Tibial nerve (tissue), 4 donors: Measurements from ENCODE around the gene SRGAP3. TPM values are rescaled to one million over a fixed set of nuclear protein-coding genes. Genes with fewer than 3 reads are reported as not detected.

ENCODE experiments used
- DNase-seq, 2 donors: peaks; one replicate each; pipeline ENCODE4 v3.0.0-alpha.2; 2019; ENCODE audit warnings: low spot score in 2 of 2
- H3K27ac ChIP-seq, 4 donors: fragments of 200-600 bp; sonication (generic) in 3 of 4; one replicate each; pipeline ENCODE4 v1.5.1; 2017 to 2019; ENCODE audit warnings: mild to moderate bottlenecking in 1 of 4
- H3K27me3 ChIP-seq, 2 donors: fragments of 200-600 bp; sonication (generic) in 1 of 2; one replicate each; pipeline versions ENCODE4 v1.5.1 to v1.6.0; 2017 to 2019
- H3K36me3 ChIP-seq, 3 donors: fragments of 200-600 bp; sonication (generic); one replicate each; pipeline ENCODE4 v1.5.1; 2018 to 2019
- H3K4me1 ChIP-seq, 4 donors: fragments of 200-600 bp; sonication (generic) in 3 of 4; one replicate each; pipeline ENCODE4 v1.5.1; 2017 to 2019
- H3K4me3 ChIP-seq, 4 donors: fragments of 200-600 bp; sonication (generic) in 3 of 4; one replicate each; pipeline ENCODE4 v1.5.1; 2017 to 2019; ENCODE audit warnings: mild to moderate bottlenecking in 1 of 4, moderate library complexity in 1 of 4
- H3K9me3 ChIP-seq, 4 donors: fragments of 200-600 bp; sonication (generic) in 3 of 4; one replicate each; pipeline ENCODE4 v1.5.1; 2017 to 2019
- EP300 ChIP-seq, 2 donors: sonication (generic); formaldehyde crosslinking; IDR thresholded peaks; one replicate each; pipeline ENCODE4 v1.6.1; 2017; ENCODE audit warnings: antibody characterized with exemption in 2 of 2, mild to moderate bottlenecking in 1 of 2
- POLR2A ChIP-seq, 2 donors: fragments of 450-650 bp; IDR thresholded peaks; one replicate each; pipeline ENCODE4 v1.6.1; 2017; ENCODE audit warnings: antibody characterized with exemption in 2 of 2, mild to moderate bottlenecking in 2 of 2, moderate library complexity in 2 of 2
- WGBS, 2 donors: methylation state at CpG; one replicate each; pipeline ENCODE4 v1.1.5; 2018; 5-methylcytosine and 5-hydroxymethylcytosine counted together
- total RNA-seq, 4 donors: library from RNA; depleted of rRNA; stranded (reverse); fragments of >200 nt; gene quantifications; one replicate each; pipeline ENCODE4 v1.1.0, GENCODE V29; 2016
- TF ChIP-seq, protein P1 (sequence below), 5 experiments: fragments of 200-600 bp in 3 of 5; fragments of 450-650 bp in 2 of 5; sonication (generic) in 3 of 5; IDR thresholded peaks; one replicate each; pipeline ENCODE4 v1.5.1; 2016 to 2019; ENCODE audit warnings: antibody characterized with exemption in 5 of 5, mild to moderate bottlenecking in 3 of 5, moderate library complexity in 2 of 5

SRGAP3 gene
- total RNA-seq, 4 donors from 2014 or later, result 11.7 to 18.0 (median 15.1) TPM

DNA sequence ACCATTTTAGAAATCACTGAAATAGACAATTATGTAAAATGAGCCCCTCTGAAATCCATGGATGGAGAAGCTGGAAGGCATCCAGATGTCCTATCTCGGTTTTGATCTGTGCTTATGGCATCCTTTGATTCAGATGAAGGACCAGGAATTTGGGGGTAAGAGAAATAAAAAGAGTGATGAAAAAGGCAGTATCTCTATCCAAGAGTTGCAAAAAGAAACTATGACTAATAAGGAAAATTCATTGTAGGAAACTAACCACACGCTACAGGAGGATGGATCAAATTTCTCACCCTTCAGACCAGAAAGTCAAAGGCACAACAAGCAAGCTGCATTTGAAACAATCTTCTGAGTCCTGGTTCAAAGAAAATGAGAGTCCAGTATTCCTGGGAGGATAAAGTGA, 34.8 kb downstream of the SRGAP3 start:
- no peak for DNase-seq
- 25 to 33% methylated on average over 2 of the region's 2 CpGs for WGBS, 2 donors
- Histone ChIP-seq H3K36me3 (no peaks in the 10 kb centered on the region), H3K4me3 (no peak overlapping the region), H3K9me3 (no peaks in the 10 kb centered on the region), H3K27me3 (no peaks in the 10 kb centered on the region), H3K27ac (peak overlapping the region in 1 of 4 donors; percentile 11), H3K4me1 (peaks cover 0 to 7% (median 0%) of the 10 kb centered on the region in 4 donors)
- TF ChIP-seq POLR2A (IDR thresholded peaks at IDR 0.05) (no peak), EP300 (IDR thresholded peaks at IDR 0.05) (no peak)
- TF ChIP-seq, protein P1, sequence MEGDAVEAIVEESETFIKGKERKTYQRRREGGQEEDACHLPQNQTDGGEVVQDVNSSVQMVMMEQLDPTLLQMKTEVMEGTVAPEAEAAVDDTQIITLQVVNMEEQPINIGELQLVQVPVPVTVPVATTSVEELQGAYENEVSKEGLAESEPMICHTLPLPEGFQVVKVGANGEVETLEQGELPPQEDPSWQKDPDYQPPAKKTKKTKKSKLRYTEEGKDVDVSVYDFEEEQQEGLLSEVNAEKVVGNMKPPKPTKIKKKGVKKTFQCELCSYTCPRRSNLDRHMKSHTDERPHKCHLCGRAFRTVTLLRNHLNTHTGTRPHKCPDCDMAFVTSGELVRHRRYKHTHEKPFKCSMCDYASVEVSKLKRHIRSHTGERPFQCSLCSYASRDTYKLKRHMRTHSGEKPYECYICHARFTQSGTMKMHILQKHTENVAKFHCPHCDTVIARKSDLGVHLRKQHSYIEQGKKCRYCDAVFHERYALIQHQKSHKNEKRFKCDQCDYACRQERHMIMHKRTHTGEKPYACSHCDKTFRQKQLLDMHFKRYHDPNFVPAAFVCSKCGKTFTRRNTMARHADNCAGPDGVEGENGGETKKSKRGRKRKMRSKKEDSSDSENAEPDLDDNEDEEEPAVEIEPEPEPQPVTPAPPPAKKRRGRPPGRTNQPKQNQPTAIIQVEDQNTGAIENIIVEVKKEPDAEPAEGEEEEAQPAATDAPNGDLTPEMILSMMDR (IDR thresholded peaks at IDR 0.05), result no peak

DNA sequence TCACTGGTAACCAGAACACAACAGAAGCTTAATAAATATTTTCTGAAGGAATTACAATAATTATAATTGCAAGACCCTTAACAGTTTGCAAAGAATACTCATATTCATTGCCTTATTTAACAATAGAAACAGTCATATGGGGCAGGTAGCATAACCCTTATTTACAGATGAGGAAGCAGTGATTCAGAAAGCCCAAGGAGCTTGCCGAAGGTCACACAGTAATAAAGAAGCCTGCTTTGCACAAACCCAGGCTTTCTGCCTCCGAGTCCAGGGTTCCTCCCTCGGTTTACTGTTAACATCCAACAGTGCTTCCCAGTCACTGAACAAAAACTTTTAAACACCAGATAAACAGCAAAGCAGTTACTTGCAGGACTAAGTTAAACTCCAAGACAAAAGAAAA, 35.3 kb downstream of the SRGAP3 start:
- Histone ChIP-seq H3K4me1 (peaks cover 0 to 7% (median 0%) of the 10 kb centered on the region in 4 donors), H3K27me3 (no peaks in the 10 kb centered on the region), H3K4me3 (no peak overlapping the region), H3K27ac (no peak overlapping the region), H3K36me3 (no peaks in the 10 kb centered on the region), H3K9me3 (no peaks in the 10 kb centered on the region)
- DNase-seq, result no peak
- 47 to 55% methylated on average over 3 of the region's 3 CpGs for WGBS, 2 donors
- TF ChIP-seq POLR2A (IDR thresholded peaks at IDR 0.05) (no peak), EP300 (IDR thresholded peaks at IDR 0.05) (no peak)
- TF ChIP-seq, protein P1 (IDR thresholded peaks at IDR 0.05), result no peak

DNA sequence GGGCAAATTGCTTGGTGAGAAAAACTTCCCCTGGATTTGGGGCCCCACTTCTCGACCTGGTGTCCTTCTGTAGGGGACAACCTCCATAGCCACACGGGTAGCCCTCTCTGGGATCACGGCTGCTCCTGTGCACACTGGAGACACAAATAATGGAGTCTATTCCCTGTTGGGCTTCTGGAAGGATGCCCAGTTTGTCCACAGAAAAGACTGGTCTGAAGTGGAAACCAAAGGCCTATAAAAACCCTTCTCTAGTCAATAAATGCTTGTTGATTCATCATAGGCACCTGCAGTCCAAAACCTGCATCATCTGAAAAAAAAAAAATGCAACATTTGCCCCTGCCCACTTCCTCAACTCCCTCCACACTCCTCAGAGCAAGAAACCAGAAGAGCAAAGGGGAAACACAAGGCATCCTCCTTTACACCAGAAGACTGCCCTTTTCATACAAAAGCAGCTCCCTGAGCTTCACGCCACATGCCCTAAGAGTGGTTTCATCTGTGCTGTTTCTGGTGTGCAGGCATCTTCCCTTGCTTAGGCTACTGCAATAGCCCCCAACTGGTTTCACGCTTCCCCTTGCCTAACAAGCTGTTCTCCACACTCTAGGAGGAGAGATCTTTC, 36.3 kb downstream of the SRGAP3 start:
- DNase-seq, result no peak
- 67 to 78% methylated on average over 5 of the region's 5 CpGs for WGBS, 2 donors
- Histone ChIP-seq H3K27me3 (no peaks in the 10 kb centered on the region), H3K27ac (no peak overlapping the region), H3K36me3 (no peaks in the 10 kb centered on the region), H3K9me3 (no peaks in the 10 kb centered on the region), H3K4me1 (peaks cover 0 to 7% (median 0%) of the 10 kb centered on the region in 4 donors), H3K4me3 (no peak overlapping the region)
- no peak for TF ChIP-seq EP300 (IDR thresholded peaks at IDR 0.05)
- TF ChIP-seq POLR2A (IDR thresholded peaks at IDR 0.05), result no peak
- TF ChIP-seq, protein P1 (IDR thresholded peaks at IDR 0.05), result no peak

DNA sequence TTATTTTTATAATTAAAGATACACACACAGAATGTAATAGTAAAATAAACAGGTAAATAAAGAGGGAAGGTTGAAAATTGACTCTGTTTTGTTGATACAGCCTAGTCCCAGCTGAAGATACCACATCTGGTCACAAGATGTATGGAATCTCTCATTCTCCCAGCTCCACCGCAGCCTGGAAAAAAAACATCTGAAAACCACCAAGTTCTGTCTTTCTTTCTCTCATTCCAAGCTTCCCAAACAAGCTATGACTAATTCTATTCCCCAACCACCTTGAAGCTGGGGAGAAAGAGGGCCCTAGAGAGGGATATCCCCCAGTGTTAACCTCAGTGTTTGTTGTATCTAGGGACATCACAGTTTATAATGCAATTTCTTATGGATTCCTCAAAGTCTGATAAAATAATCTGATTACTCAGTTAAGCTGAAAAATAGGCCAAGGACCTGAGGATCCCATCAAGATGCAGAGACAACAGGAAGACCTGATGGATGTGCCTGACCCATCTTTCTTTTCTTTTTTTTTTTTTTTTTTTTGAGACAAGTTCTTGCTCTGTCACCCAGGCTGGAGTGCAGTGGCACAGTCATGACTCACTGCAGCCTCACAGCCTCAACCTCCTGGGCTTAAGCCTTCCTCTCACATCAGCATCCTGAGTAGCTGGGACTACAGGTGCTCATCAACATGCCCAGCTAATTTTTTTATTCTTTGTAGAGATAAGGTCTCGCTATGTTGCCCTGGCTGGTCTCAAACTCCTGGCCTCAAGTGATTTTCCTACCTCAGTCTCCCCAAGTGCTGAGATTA, 38.1 kb downstream of the SRGAP3 start:
- H3K4me1 ChIP-seq, result peaks cover 0 to 7% (median 0%) of the 10 kb centered on the region in 4 donors
- TF ChIP-seq POLR2A (IDR thresholded peaks at IDR 0.05) (no peak), EP300 (IDR thresholded peaks at IDR 0.05) (no peak)
- TF ChIP-seq, protein P1 (IDR thresholded peaks at IDR 0.05), result no peak
- no peaks in the 10 kb centered on the region for H3K27me3 ChIP-seq
- no peaks in the 10 kb centered on the region for H3K36me3 ChIP-seq
- H3K9me3 ChIP-seq, result no peaks in the 10 kb centered on the region
- no peak overlapping the region for H3K4me3 ChIP-seq
- no peak overlapping the region for H3K27ac ChIP-seq
- WGBS, 2 donors, result 73 to 82% methylated on average over 2 of the region's 2 CpGs
- DNase-seq, result no peak

DNA sequence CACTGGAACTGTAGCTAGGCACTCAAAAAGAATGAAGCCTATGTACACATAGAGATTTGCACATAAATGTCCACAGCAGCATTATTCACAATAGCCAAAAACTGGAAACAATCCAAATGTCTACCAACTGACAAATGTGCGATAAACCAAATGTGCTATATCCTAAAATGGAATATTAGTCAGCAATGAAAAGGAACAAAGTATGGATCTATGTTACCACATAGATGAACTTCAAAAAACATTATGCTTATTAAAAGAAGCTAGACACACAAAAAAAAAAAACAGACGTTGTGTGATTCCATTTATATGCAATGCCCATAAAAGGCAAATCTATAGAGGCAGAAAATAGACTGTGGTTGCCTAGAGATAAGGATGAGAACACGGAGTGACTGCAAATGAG, 39.7 kb downstream of the SRGAP3 start:
- Histone ChIP-seq H3K4me3 (no peak overlapping the region), H3K9me3 (no peaks in the 10 kb centered on the region), H3K4me1 (peaks cover 0 to 7% (median 0%) of the 10 kb centered on the region in 4 donors), H3K27ac (no peak overlapping the region), H3K27me3 (no peaks in the 10 kb centered on the region), H3K36me3 (no peaks in the 10 kb centered on the region)
- TF ChIP-seq EP300 (IDR thresholded peaks at IDR 0.05) (no peak), POLR2A (IDR thresholded peaks at IDR 0.05) (no peak)
- TF ChIP-seq, protein P1 (IDR thresholded peaks at IDR 0.05), result no peak
- 85 to 89% methylated on average over 3 of the region's 3 CpGs for WGBS, 2 donors
- DNase-seq, result no peak
